H1 (cell line): ENCODE data around the gene ERGIC3. TPM values are rescaled to one million over a fixed set of nuclear protein-coding genes. Genes with fewer than 3 reads are reported as not detected.

Experiments
- CTCF ChIA-PET: fragments of 300-600 bp; sonication (Branson Sonifier 250); formaldehyde crosslinking; loops from one replicate; lab custom pipeline; 2021; ENCODE audit not compliant: partially characterized antibody; lab: Charles Lee
- POLR2A ChIA-PET: fragments of 300-600 bp; sonication (Branson Sonifier 250); formaldehyde crosslinking; loops from one replicate; lab custom pipeline; 2021; ENCODE audit warnings: inconsistent platforms; ENCODE audit not compliant: partially characterized antibody; lab: Charles Lee
- DNase-seq, 2 experiments: peaks; one replicate each; pipeline versions ENCODE4 v3.0.0 to v3.0.0-alpha.2; 2010 to 2022; ENCODE audit warnings: low spot score in 2 of 2, low read depth in 1 of 2, mixed read lengths in 1 of 2
- FAIRE-seq: peaks from 2 replicates; lab custom pipeline; 2011; peaks lifted over from hg19 to GRCh38; lab: Jason Lieb, UNC
- H2AFZ ChIP-seq: 2 replicates; pipeline ENCODE4 v1.8.1; 2012; ENCODE audit warnings: low read length, inconsistent platforms
- H2AK5ac ChIP-seq: 2 replicates; pipeline ENCODE4 v1.6.1; 2013; ENCODE audit warnings: low read depth, low read length
- H2BK120ac ChIP-seq: replicated peaks from 2 replicates; pipeline ENCODE3; 2013; ENCODE audit warnings: low read depth, low read length, inconsistent platforms
- H2BK12ac ChIP-seq: 2 replicates; pipeline ENCODE4 v1.6.1; 2013; ENCODE audit warnings: low read depth, low read length
- H2BK15ac ChIP-seq: 2 replicates; pipeline ENCODE4 v1.6.1; 2013; ENCODE audit warnings: low read length
- H2BK20ac ChIP-seq: 2 replicates; pipeline ENCODE4 v1.6.1; 2013; ENCODE audit warnings: low read length
- H2BK5ac ChIP-seq: 2 replicates; pipeline ENCODE4 v1.6.1; 2013; ENCODE audit warnings: low read depth, low read length
- H3K14ac ChIP-seq: 2 replicates; pipeline ENCODE4 v1.6.1; 2013; ENCODE audit warnings: inconsistent platforms; ENCODE audit not compliant: insufficient read length
- H3K18ac ChIP-seq: 2 replicates; pipeline ENCODE4 v1.6.1; 2013; ENCODE audit warnings: low read length; ENCODE audit errors: extremely low read depth
- H3K23ac ChIP-seq: 2 replicates; pipeline ENCODE4 v1.6.1; 2013; ENCODE audit warnings: inconsistent platforms; ENCODE audit not compliant: insufficient read length
- H3K23me2 ChIP-seq: 2 replicates; pipeline ENCODE4 v1.6.1; 2013; ENCODE audit warnings: low read depth, low read length
- H3K27ac ChIP-seq: 2 replicates; pipeline ENCODE4 v1.6.1; 2011; ENCODE audit warnings: low read depth, low read length, inconsistent platforms
- H3K27me3 ChIP-seq, 4 experiments: replicated peaks in 1 of 4; 1 replicate in 1 of 4; 2 replicates in 3 of 4; pipeline versions ENCODE4 v1.6.1 to v1.8.1; 2011 to 2013; ENCODE audit warnings: low read length in 3 of 4, mild to moderate bottlenecking in 3 of 4, inconsistent platforms in 2 of 4, mixed read lengths in 2 of 4, moderate library complexity in 1 of 4; ENCODE audit not compliant: control insufficient read depth in 3 of 4, insufficient read depth in 3 of 4; ENCODE audit errors: extremely low read depth in 1 of 4
- H3K36me3 ChIP-seq, 4 experiments: 2 replicates each; pipeline versions ENCODE4 v1.6.1 to v1.8.1; 2011 to 2013; ENCODE audit warnings: mild to moderate bottlenecking in 4 of 4, low read length in 3 of 4, moderate library complexity in 2 of 4, control low read depth in 1 of 4, inconsistent platforms in 1 of 4; ENCODE audit not compliant: insufficient read depth in 4 of 4, control insufficient read depth in 2 of 4
- H3K4ac ChIP-seq: replicated peaks from 2 replicates; pipeline ENCODE3; 2013; ENCODE audit warnings: low read length, low read depth, mixed read lengths, inconsistent platforms; ENCODE audit not compliant: insufficient read length
- H3K4me1 ChIP-seq, 4 experiments: replicated peaks in 1 of 4; 1 replicate in 1 of 4; 2 replicates in 3 of 4; pipeline versions ENCODE4 v1.6.1 to v1.8.1; 2011 to 2013; ENCODE audit warnings: low read length in 3 of 4, inconsistent platforms in 2 of 4, mixed read lengths in 1 of 4; ENCODE audit not compliant: insufficient read depth in 4 of 4, control insufficient read depth in 3 of 4
- H3K4me2 ChIP-seq, 2 experiments: 2 replicates each; pipeline versions ENCODE4 v1.6.1 to v1.8.1; 2011 to 2013; ENCODE audit warnings: low read depth in 2 of 2, low read length in 2 of 2, control low read depth in 1 of 2, inconsistent platforms in 1 of 2, mild to moderate bottlenecking in 1 of 2; ENCODE audit not compliant: insufficient read depth in 1 of 2
- H3K4me3 ChIP-seq, 4 experiments: fragments of 200-600, 300-600 bp in 1 of 4; sonication (generic), shearing (Covaris generic), sonication (Bioruptor Twin) in 1 of 4; 2 replicates each; pipeline versions ENCODE4 v1.5.1 to v1.8.1; 2011 to 2016; ENCODE audit warnings: low read length in 4 of 4, low read depth in 3 of 4, control low read depth in 2 of 4, inconsistent platforms in 2 of 4, mild to moderate bottlenecking in 2 of 4, mixed read lengths in 1 of 4, moderate library complexity in 1 of 4; ENCODE audit not compliant: insufficient read depth in 2 of 4; ENCODE audit errors: extremely low read depth in 1 of 4
- H3K56ac ChIP-seq: replicated peaks from 2 replicates; pipeline ENCODE3; 2013; ENCODE audit warnings: low read depth, mild to moderate bottlenecking, mixed read lengths, low read length, inconsistent platforms; ENCODE audit not compliant: insufficient read length
- H3K79me1 ChIP-seq: 2 replicates; pipeline ENCODE4 v1.6.1; 2013; ENCODE audit warnings: low read depth, low read length, control low read depth
- H3K79me2 ChIP-seq, 2 experiments: 2 replicates each; pipeline versions ENCODE4 v1.6.1 to v1.8.1; 2012 to 2013; ENCODE audit warnings: low read length in 2 of 2, mild to moderate bottlenecking in 2 of 2, inconsistent platforms in 1 of 2; ENCODE audit not compliant: insufficient read depth in 2 of 2, control insufficient read depth in 1 of 2
- H3K9ac ChIP-seq, 4 experiments: replicated peaks in 1 of 4; 1 replicate in 1 of 4; 2 replicates in 3 of 4; pipeline versions ENCODE4 v1.6.1 to v1.8.1; 2011 to 2013; ENCODE audit warnings: low read depth in 3 of 4, low read length in 3 of 4, control low read depth in 2 of 4, mild to moderate bottlenecking in 2 of 4, moderate library complexity in 2 of 4, inconsistent platforms in 1 of 4; ENCODE audit errors: extremely low read depth in 1 of 4
- H3K9me3 ChIP-seq, 2 experiments: 2 replicates each; pipeline versions ENCODE4 v1.6.1 to v1.8.1; 2012 to 2013; ENCODE audit warnings: mild to moderate bottlenecking in 2 of 2, moderate library complexity in 2 of 2, control low read depth in 1 of 2, inconsistent platforms in 1 of 2, low read depth in 1 of 2, low read length in 1 of 2, mixed read lengths in 1 of 2; ENCODE audit not compliant: insufficient read depth in 2 of 2
- H4K20me1 ChIP-seq, 2 experiments: replicated peaks in 1 of 2; 2 replicates each; pipeline versions ENCODE3 to v1.8.1; 2011 to 2013; ENCODE audit warnings: inconsistent platforms in 2 of 2, low read length in 2 of 2, mild to moderate bottlenecking in 1 of 2; ENCODE audit not compliant: insufficient read depth in 2 of 2, control insufficient read depth in 1 of 2
- H4K5ac ChIP-seq: 2 replicates; pipeline ENCODE4 v1.6.1; 2013; ENCODE audit warnings: low read length, low read depth, mixed read lengths, inconsistent platforms; ENCODE audit not compliant: insufficient read length
- H4K8ac ChIP-seq: 2 replicates; pipeline ENCODE4 v1.8.0; 2013; ENCODE audit warnings: mild to moderate bottlenecking, moderate library complexity, low read length, inconsistent platforms; ENCODE audit not compliant: insufficient read depth; ENCODE audit errors: extremely low read depth
- H4K91ac ChIP-seq: replicated peaks from 2 replicates; pipeline ENCODE3; 2013; ENCODE audit warnings: low read length, mixed read lengths, inconsistent platforms; ENCODE audit not compliant: insufficient read length
- BRCA1 ChIP-seq: IDR thresholded peaks from 2 replicates; pipeline ENCODE4 v1.6.1; 2012; ENCODE audit warnings: low read depth, low read length, improper control_type of control experiment
- GABPA ChIP-seq: IDR thresholded peaks from 2 replicates; pipeline ENCODE4 v1.6.1; 2011; ENCODE audit warnings: mild to moderate bottlenecking, low read length, moderate library complexity, borderline replicate concordance; ENCODE audit not compliant: insufficient read depth
- GTF2F1 ChIP-seq: IDR thresholded peaks from 2 replicates; pipeline ENCODE4 v1.6.1; 2012; ENCODE audit warnings: low read depth, low read length, improper control_type of control experiment, borderline replicate concordance
- SAP30 ChIP-seq: fragments of 300-600 bp; sonication (generic); IDR thresholded peaks from 2 replicates; pipeline ENCODE4 v1.7.1; 2012; ENCODE audit warnings: low read length, moderate library complexity, mild to moderate bottlenecking, inconsistent platforms; ENCODE audit not compliant: insufficient read depth, insufficient replicate concordance
- WGBS, 2 experiments: shearing (Covaris generic) in 1 of 2; methylation state at CpG; one replicate each; pipeline versions ENCODE4 v1.1.6 to v1.1.7; 2013 to 2015; ENCODE audit warnings: low lambda C conversion rate in 2 of 2, mixed read lengths in 2 of 2, inconsistent platforms in 1 of 2, low coverage in 1 of 2, missing lambda C conversion rate in 1 of 2; ENCODE audit not compliant: insufficient replicate concordance in 2 of 2, insufficient coverage in 1 of 2, insufficient read length in 1 of 2; ENCODE audit errors: extremely low coverage in 1 of 2, missing lambda C conversion rate in 1 of 2; 5-methylcytosine and 5-hydroxymethylcytosine counted together
- polyA plus RNA-seq, 7 experiments: library from polyadenylated mRNA; depleted of rRNA in 3 of 7; stranded (reverse) in 5 of 7; unstranded in 2 of 7; fragments of >200 nt in 5 of 7; fragments of 200-250 nt in 2 of 7; gene quantifications; 1 replicate in 5 of 7; 2 replicates in 1 of 7; 4 replicates in 1 of 7; pipeline versions ENCODE4 v1.2.1 to v1.2.3, GENCODE V29; 2011 to 2013; ENCODE audit warnings: missing spikeins in 2 of 7, mixed read lengths in 2 of 7
- total RNA-seq: library from RNA; stranded (reverse); fragmentation: NEBNext Ultra II Directional; extraction: Animal tissue kit (Norgen Biotek cat#: 25700); gene quantifications from 2 replicates; pipeline ENCODE4 v1.2.1, GENCODE V29; 2021

ERGIC3 gene
- total and polyA plus RNA-seq, 2 of the 8 experiments (the other 6 are each of a cell fraction or from before 2014, with no cell fraction given) = 178 to 341 TPM

DNA sequence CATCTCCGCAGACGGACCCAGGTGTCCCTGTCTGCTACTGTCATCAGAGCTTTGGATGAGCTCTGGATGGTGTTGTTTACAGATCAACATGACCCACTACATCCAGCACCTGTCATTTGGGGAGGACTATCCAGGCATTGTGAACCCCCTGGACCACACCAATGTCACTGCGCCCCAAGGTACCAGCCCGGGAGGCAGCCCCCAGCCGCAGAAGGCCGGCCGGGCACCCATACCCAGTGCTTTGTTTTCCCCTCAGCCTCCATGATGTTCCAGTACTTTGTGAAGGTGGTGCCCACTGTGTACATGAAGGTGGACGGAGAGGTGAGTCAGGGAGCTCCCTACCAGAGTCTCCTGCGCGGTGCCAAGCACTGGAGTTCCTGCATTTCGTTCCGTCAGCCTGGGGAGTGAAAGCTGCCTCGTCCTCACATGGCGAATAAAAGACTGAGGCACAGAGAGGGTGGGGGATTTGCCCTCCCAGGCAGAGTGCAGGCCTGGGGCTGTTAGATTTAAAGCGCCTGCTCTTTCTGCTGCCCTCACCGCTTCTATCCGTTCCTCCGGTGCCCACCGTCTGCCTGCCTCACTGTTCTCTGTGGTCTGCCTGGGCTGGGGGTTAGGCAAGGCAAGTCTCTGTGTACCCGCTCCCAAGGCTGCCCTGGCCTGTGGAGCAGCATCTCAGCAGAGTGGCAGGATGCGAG is 14.2 kb downstream of the ERGIC3 start:
- Histone ChIP-seq H3K4me1 (peaks cover 0 to 3% (median 1%) of the 10 kb centered on the region in 4 experiments; a peak in 4 of 7 replicates), H3K56ac (no peak overlapping the region), H3K79me1 (no peaks in the 10 kb centered on the region), H2BK5ac (no peak overlapping the region; the same call in 1 of the 2 replicates), H2BK120ac (no peak overlapping the region), H3K36me3 (peaks cover 2 to 45% (median 12%) of the 10 kb centered on the region in 4 experiments; a peak in 6 of 8 replicates), H4K20me1 (peaks cover 0 to 6% of the 10 kb centered on the region in 2 experiments), H3K14ac (no peak overlapping the region), H2AK5ac (no peak overlapping the region), H3K4ac (no peak overlapping the region), H4K8ac (no peak overlapping the region), H3K79me2 (no peaks in the 10 kb centered on the region), H3K23me2 (0 out of 2 replicates have a peak, but pooled peaks cover 2% of the 10 kb centered on the region), H3K27me3 (no peaks in the 10 kb centered on the region), H3K27ac (no peak overlapping the region), H3K9ac (no peak overlapping the region), H4K5ac (no peak overlapping the region), H2BK15ac (no peak overlapping the region), H2BK20ac (no peak overlapping the region), H2BK12ac (no peak overlapping the region), H4K91ac (no peak overlapping the region), H2AFZ (no peak overlapping the region), H3K18ac (no peak overlapping the region), H3K4me2 (no peak overlapping the region), H3K9me3 (no peaks in the 10 kb centered on the region), H3K23ac (no peak overlapping the region), H3K4me3 (no peak overlapping the region)
- no peak for FAIRE-seq
- WGBS, 2 experiments = 94% methylated on average over 15 of the region's 21 CpGs; no CpG with 5 or more reads in 1 of the 2 experiments
- ChIA-PET CTCF (interaction anchor here (1.6 to 2.9 kb wide), 2 partner anchors 9 to 11 kb away, joined by 5 to 7 read pairs; no protein-coding TSS in a partner anchor), POLR2A (interaction anchor here (0.7 to 4.4 kb wide), 7 partner anchors 9 to 87 kb away, joined by 3 to 18 read pairs (median 3); partner anchors contain the start of genes ERGIC3 and SPAG4)
- DNase-seq = no peak
- no peak for TF ChIP-seq GABPA
- TF ChIP-seq GTF2F1 = no peak
- no peak for TF ChIP-seq BRCA1
- no peak for TF ChIP-seq SAP30
